GM12865 (cell line): ENCODE measurements around the gene SORL1-AS1.
"Not testable (repeated sequence)": the region's sequence is repeated elsewhere in the genome, so short reads cannot be mapped to it uniquely, and the experiment has no call there.

Experiments used
- DNase-seq: peaks from one replicate; pipeline ENCODE4 v3.0.0; 2010; ENCODE audit warnings: low read depth
- H3K4me3 ChIP-seq: 2 replicates; pipeline ENCODE4 v1.5.1; 2011; ENCODE audit warnings: mild to moderate bottlenecking, low read depth, low read length, control low read depth
- CTCF ChIP-seq: IDR thresholded peaks from 2 replicates; pipeline ENCODE4 v1.5.1; 2011; ENCODE audit warnings: low read length, control low read depth, low read depth, inconsistent platforms; ENCODE audit not compliant: insufficient read depth; ENCODE audit errors: missing control alignments

Gene SORL1-AS1

GRCh38 chr11:121412711-121413415 lies 39.9 kb downstream of the SORL1-AS1 start:
- TF ChIP-seq CTCF, result no peak
- H3K4me3 ChIP-seq, result no peak overlapping the region
- DNase-seq, result no peak

GRCh38 chr11:121412000-121412587 lies 40.7 kb downstream of the SORL1-AS1 start:
- no peak for TF ChIP-seq CTCF
- no peak for DNase-seq

GRCh38 chr11:121411330-121411729 lies 41.4 kb downstream of the SORL1-AS1 start:
- DNase-seq, H3K4me3 ChIP-seq: not testable (repeated sequence)

More at GRCh38 chr11:121412000-121412587, 40.7 kb downstream of the SORL1-AS1 start:
- H3K4me3 ChIP-seq, result no peak overlapping the region

GRCh38 chr11:121410041-121410440 lies 42.7 kb downstream of the SORL1-AS1 start:
- not testable (repeated sequence) for H3K4me3 ChIP-seq

GRCh38 chr11:121408830-121409229 lies 43.9 kb downstream of the SORL1-AS1 start:
- H3K4me3 ChIP-seq, result no peak overlapping the region
- TF ChIP-seq CTCF, result no peak
- DNase-seq, result no peak

More at GRCh38 chr11:121410041-121410440, 42.7 kb downstream of the SORL1-AS1 start:
- DNase-seq, result not testable (repeated sequence)

- no peak overlapping the region for H3K4me3 ChIP-seq
- TF ChIP-seq CTCF, result no peak
- DNase-seq, result no peak
Measured at GRCh38 chr11:121406291-121406690, 46.5 kb downstream of the SORL1-AS1 start.

- no peak for DNase-seq
- H3K4me3 ChIP-seq, result no peak overlapping the region
- TF ChIP-seq CTCF, result no peak
Measured at GRCh38 chr11:121405646-121406045, 47.1 kb downstream of the SORL1-AS1 start.

GRCh38 chr11:121394785-121395184 lies 58.0 kb downstream of the SORL1-AS1 start:
- no peak for TF ChIP-seq CTCF
- no peak overlapping the region for H3K4me3 ChIP-seq
- no peak for DNase-seq
